ENCODE measurements around the gene RIMBP2.

The RIMBP2 gene

GRCh38 chr12:130461839-130462557 lies 254.1 kb downstream of the RIMBP2 start:
- DNase-seq (ENCODE audit: low spot score) = no peak

- DNase-seq (ENCODE audit: low spot score) = no peak
Measured at GRCh38 chr12:130461447-130461815, 254.7 kb downstream of the RIMBP2 start.

- DNase-seq (ENCODE audit: low spot score) = no peak
Measured at GRCh38 chr12:130460611-130461446, 255.3 kb downstream of the RIMBP2 start.

GRCh38 chr12:130459916-130460315 lies 256.2 kb downstream of the RIMBP2 start:
- no peak for DNase-seq (ENCODE audit: low spot score)

- no peak for DNase-seq (ENCODE audit: low spot score)
Measured at GRCh38 chr12:130458341-130458740, 257.8 kb downstream of the RIMBP2 start.

- no peak for DNase-seq (ENCODE audit: low spot score)
Measured at GRCh38 chr12:130457215-130457614, 258.9 kb downstream of the RIMBP2 start.

- no peak for DNase-seq (ENCODE audit: low spot score)
Measured at GRCh38 chr12:130456375-130457199, 259.5 kb downstream of the RIMBP2 start.

- no peak for DNase-seq (ENCODE audit: low spot score)
Measured at GRCh38 chr12:130455161-130455560, 260.9 kb downstream of the RIMBP2 start.

- no peak for DNase-seq (ENCODE audit: low spot score)
Measured at GRCh38 chr12:130454296-130454695, 261.8 kb downstream of the RIMBP2 start.

GRCh38 chr12:130452546-130452945 lies 263.6 kb downstream of the RIMBP2 start:
- no peak for DNase-seq (ENCODE audit: low spot score)

GRCh38 chr12:130451001-130451930 lies 264.8 kb downstream of the RIMBP2 start:
- DNase-seq (ENCODE audit: low spot score) = no peak

- DNase-seq (ENCODE audit: low spot score) = no peak
Measured at GRCh38 chr12:130449291-130449690, 266.8 kb downstream of the RIMBP2 start.

GRCh38 chr12:130448044-130448821 lies 267.9 kb downstream of the RIMBP2 start:
- DNase-seq (ENCODE audit: low spot score) = no peak

- no peak for DNase-seq (ENCODE audit: low spot score)
Measured at GRCh38 chr12:130447655-130447965, 268.5 kb downstream of the RIMBP2 start.

- no peak for DNase-seq (ENCODE audit: low spot score)
Measured at GRCh38 chr12:130446846-130447654, 269.0 kb downstream of the RIMBP2 start.

GRCh38 chr12:130444986-130445385 lies 271.1 kb downstream of the RIMBP2 start:
- no peak for DNase-seq (ENCODE audit: low spot score)

GRCh38 chr12:130444061-130444460 lies 272.0 kb downstream of the RIMBP2 start:
- DNase-seq (ENCODE audit: low spot score) = no peak

- no peak for DNase-seq (ENCODE audit: low spot score)
Measured at GRCh38 chr12:130441771-130442760, 274.0 kb downstream of the RIMBP2 start.
